ENCODE data around the gene RIMS1.

Gene RIMS1

DNA sequence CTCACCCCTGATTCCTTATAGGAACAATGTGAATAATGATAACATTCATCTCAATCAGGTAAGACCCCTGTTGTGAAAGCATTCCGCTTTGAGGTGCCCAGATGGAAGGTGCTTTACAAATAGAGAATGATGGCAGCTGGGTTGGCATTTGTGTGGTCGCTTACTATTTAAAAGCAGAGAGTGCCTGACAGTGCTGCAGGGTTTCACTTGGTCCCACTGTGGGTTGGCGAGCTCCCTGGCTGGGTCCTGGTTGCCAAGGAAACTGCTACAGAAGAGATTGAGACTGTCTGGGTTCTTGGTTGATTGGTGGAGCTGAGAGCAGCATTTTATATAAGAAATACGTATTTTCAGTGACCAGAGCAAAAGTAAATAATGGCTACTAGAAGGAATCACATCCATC lies 528.3 kb downstream of the RIMS1 start:
- Histone ChIP-seq H3K36me3 (replicated peaks; ENCODE audit: low read depth, low read length) (no peaks in the 10 kb centered on the region), H3K4me2 (ENCODE audit: low read length) (no peak overlapping the region), H4K20me1 (ENCODE audit: insufficient read depth, low read length) (no peaks in the 10 kb centered on the region), H3K79me2 (ENCODE audit: low read length) (no peaks in the 10 kb centered on the region), H3K9me3 (ENCODE audit: insufficient read depth, low read length) (no peaks in the 10 kb centered on the region), H3K9ac (ENCODE audit: low read length) (no peak overlapping the region), H3K27ac (ENCODE audit: low read length) (no peak overlapping the region), H3K4me3 (ENCODE audit: low read length) (no peak overlapping the region), H3K27me3 (ENCODE audit: low read depth, low read length) (peaks cover 22% of the 10 kb centered on the region), H3K4me1 (ENCODE audit: low read length) (peaks cover 8% of the 10 kb centered on the region), H2AFZ (ENCODE audit: low read depth, low read length) (no peak overlapping the region)
- no peak for TF ChIP-seq EZH2phosphoT487 (IDR thresholded peaks at IDR 0.05; ENCODE audit: low read depth)
- TF ChIP-seq, protein P1, sequence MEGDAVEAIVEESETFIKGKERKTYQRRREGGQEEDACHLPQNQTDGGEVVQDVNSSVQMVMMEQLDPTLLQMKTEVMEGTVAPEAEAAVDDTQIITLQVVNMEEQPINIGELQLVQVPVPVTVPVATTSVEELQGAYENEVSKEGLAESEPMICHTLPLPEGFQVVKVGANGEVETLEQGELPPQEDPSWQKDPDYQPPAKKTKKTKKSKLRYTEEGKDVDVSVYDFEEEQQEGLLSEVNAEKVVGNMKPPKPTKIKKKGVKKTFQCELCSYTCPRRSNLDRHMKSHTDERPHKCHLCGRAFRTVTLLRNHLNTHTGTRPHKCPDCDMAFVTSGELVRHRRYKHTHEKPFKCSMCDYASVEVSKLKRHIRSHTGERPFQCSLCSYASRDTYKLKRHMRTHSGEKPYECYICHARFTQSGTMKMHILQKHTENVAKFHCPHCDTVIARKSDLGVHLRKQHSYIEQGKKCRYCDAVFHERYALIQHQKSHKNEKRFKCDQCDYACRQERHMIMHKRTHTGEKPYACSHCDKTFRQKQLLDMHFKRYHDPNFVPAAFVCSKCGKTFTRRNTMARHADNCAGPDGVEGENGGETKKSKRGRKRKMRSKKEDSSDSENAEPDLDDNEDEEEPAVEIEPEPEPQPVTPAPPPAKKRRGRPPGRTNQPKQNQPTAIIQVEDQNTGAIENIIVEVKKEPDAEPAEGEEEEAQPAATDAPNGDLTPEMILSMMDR (IDR thresholded peaks at IDR 0.05; ENCODE audit: low read depth, low read length) = no peak

GRCh38 chr6:72416744-72417465 lies 530.6 kb downstream of the RIMS1 start:
- peaks cover 16% of the 10 kb centered on the region for H3K4me1 ChIP-seq (ENCODE audit: low read length)
- H4K20me1 ChIP-seq (ENCODE audit: insufficient read depth, low read length) = no peaks in the 10 kb centered on the region
- H3K79me2 ChIP-seq (ENCODE audit: low read length) = no peaks in the 10 kb centered on the region
- no peak overlapping the region for H2AFZ ChIP-seq (ENCODE audit: low read depth, low read length)
- no peaks in the 10 kb centered on the region for H3K36me3 ChIP-seq (replicated peaks; ENCODE audit: low read depth, low read length)
- H3K27ac ChIP-seq (ENCODE audit: low read length) = no peak overlapping the region
- TF ChIP-seq, protein P1 (IDR thresholded peaks at IDR 0.05; ENCODE audit: low read depth, low read length) = no peak
- TF ChIP-seq EZH2phosphoT487 (IDR thresholded peaks at IDR 0.05; ENCODE audit: low read depth) = no peak
- no peak overlapping the region for H3K9ac ChIP-seq (ENCODE audit: low read length)
- H3K4me2 ChIP-seq (ENCODE audit: low read length) = no peak overlapping the region
- H3K27me3 ChIP-seq (ENCODE audit: low read depth, low read length) = peaks cover 22% of the 10 kb centered on the region
- no peak overlapping the region for H3K4me3 ChIP-seq (ENCODE audit: low read length)
- no peaks in the 10 kb centered on the region for H3K9me3 ChIP-seq (ENCODE audit: insufficient read depth, low read length)

DNA sequence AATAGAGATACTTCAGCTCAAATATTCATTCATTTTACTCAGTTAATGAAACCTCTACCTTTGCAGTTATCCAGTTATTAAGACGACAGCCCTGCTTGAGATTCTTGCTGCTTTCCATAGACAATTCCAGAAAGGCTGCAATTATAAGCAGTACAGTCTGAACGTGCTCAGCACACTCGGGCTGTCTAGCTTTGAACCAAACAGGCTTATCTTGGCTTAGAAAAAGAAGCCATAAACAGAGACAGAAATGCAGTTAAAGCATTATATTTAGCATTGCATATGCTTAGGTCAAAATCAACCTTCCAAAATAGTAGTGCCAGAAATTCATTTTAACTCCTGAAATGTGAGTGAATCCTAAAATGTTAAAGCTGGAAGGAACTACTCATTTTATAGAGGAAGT lies 531.4 kb downstream of the RIMS1 start:
- H3K27me3 ChIP-seq (ENCODE audit: low read depth, low read length) = peaks cover 22% of the 10 kb centered on the region
- no peaks in the 10 kb centered on the region for H4K20me1 ChIP-seq (ENCODE audit: insufficient read depth, low read length)
- no peaks in the 10 kb centered on the region for H3K79me2 ChIP-seq (ENCODE audit: low read length)
- no peak overlapping the region for H3K4me3 ChIP-seq (ENCODE audit: low read length)
- no peak overlapping the region for H3K27ac ChIP-seq (ENCODE audit: low read length)
- TF ChIP-seq EZH2phosphoT487 (IDR thresholded peaks at IDR 0.05; ENCODE audit: low read depth) = no peak
- TF ChIP-seq, protein P1 (IDR thresholded peaks at IDR 0.05; ENCODE audit: low read depth, low read length) = no peak
- H3K9ac ChIP-seq (ENCODE audit: low read length) = no peak overlapping the region
- H3K9me3 ChIP-seq (ENCODE audit: insufficient read depth, low read length) = no peaks in the 10 kb centered on the region
- H2AFZ ChIP-seq (ENCODE audit: low read depth, low read length) = no peak overlapping the region
- H3K4me2 ChIP-seq (ENCODE audit: low read length) = no peak overlapping the region
- H3K36me3 ChIP-seq (replicated peaks; ENCODE audit: low read depth, low read length) = no peaks in the 10 kb centered on the region
- H3K4me1 ChIP-seq (ENCODE audit: low read length) = peaks cover 16% of the 10 kb centered on the region

GRCh38 chr6:72418495-72418894 lies 532.1 kb downstream of the RIMS1 start:
- H3K9ac ChIP-seq (ENCODE audit: low read length) = no peak overlapping the region
- H3K4me1 ChIP-seq (ENCODE audit: low read length) = peaks cover 16% of the 10 kb centered on the region
- H2AFZ ChIP-seq (ENCODE audit: low read depth, low read length) = no peak overlapping the region

More at GRCh38 chr6:72418495-72418894, 532.1 kb downstream of the RIMS1 start:
- Histone ChIP-seq H3K27me3 (ENCODE audit: low read depth, low read length) (peaks cover 22% of the 10 kb centered on the region), H3K79me2 (ENCODE audit: low read length) (no peaks in the 10 kb centered on the region), H3K27ac (ENCODE audit: low read length) (no peak overlapping the region), H3K9me3 (ENCODE audit: insufficient read depth, low read length) (no peaks in the 10 kb centered on the region), H3K4me2 (ENCODE audit: low read length) (no peak overlapping the region), H3K4me3 (ENCODE audit: low read length) (no peak overlapping the region), H3K36me3 (replicated peaks; ENCODE audit: low read depth, low read length) (no peaks in the 10 kb centered on the region), H4K20me1 (ENCODE audit: insufficient read depth, low read length) (no peaks in the 10 kb centered on the region)
- TF ChIP-seq, protein P1 (IDR thresholded peaks at IDR 0.05; ENCODE audit: low read depth, low read length) = no peak
- no peak for TF ChIP-seq EZH2phosphoT487 (IDR thresholded peaks at IDR 0.05; ENCODE audit: low read depth)

Measured in OCI-LY3 (cell line).